Peyer's patch (tissue), 4 donors: ENCODE data around the gene DMWD.

Experiments used
- CTCF ChIP-seq, 6 experiments: fragments of 450-650 bp in 4 of 6; fragments of 200-600 bp in 2 of 6; sonication (generic) in 1 of 6; IDR thresholded peaks; one replicate each; pipeline ENCODE4 v1.5.1; 2017 to 2019; ENCODE audit warnings: antibody characterized with exemption in 6 of 6, mild to moderate bottlenecking in 3 of 6, moderate library complexity in 1 of 6
- POLR2A ChIP-seq, 2 donors: fragments of 450-650 bp; IDR thresholded peaks; one replicate each; pipeline ENCODE4 v1.5.1; 2017; ENCODE audit warnings: antibody characterized with exemption in 2 of 2, mild to moderate bottlenecking in 2 of 2, moderate library complexity in 2 of 2

DNA sequence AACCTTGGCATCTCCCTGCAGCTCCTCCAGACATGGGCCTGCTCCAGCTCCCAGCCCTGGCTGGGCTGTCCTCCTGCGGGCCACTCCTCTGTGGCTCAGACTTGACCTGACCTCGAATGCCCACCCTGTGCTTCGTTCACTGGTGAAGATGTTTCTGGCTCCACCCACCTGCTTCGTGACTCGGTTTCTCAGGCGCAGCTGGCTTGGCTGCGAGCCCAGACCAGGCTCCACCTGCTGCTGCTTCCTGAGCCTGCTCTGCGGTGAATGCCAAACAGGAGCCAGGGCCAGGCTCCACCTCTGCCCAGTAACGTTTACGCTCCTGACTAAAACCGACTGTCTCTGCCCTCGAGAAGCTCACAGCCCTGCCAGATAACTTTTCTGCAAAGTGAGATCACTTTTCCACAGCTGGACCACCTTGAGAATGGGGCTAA lies 31.4 kb upstream of the DMWD start:
- TF ChIP-seq POLR2A (IDR thresholded peaks at IDR 0.05) (no peak), CTCF (IDR thresholded peaks at IDR 0.05) (no peak)
